Activated T-cell treated with anti-CD3 and anti-CD28 coated beads, Interleukin-2, amount 50 U/mL, for 24 hours (primary cell): ENCODE measurements around the gene SOX18.
"Not testable (repeated sequence)": the region's sequence is repeated elsewhere in the genome, so short reads cannot be mapped to it uniquely, and the experiment has no call there.

Experiments used
- DNase-seq: peaks from one replicate; pipeline ENCODE4 v3.0.0-alpha.2; 2020
- H3K27ac Mint-ChIP-seq: 2 replicates; pipeline ENCODE4 v1.8.0; 2020; ENCODE audit warnings: mild to moderate bottlenecking, mixed read lengths
- H3K27me3 Mint-ChIP-seq: 2 replicates; pipeline ENCODE4 v1.8.0; 2020; ENCODE audit warnings: mixed read lengths
- H3K36me3 Mint-ChIP-seq: 2 replicates; pipeline ENCODE4 v1.8.0; 2020; ENCODE audit warnings: low read depth, mixed read lengths
- H3K4me1 Mint-ChIP-seq: 2 replicates; pipeline ENCODE4 v1.8.0; 2020; ENCODE audit warnings: low read depth, mixed read lengths
- H3K4me3 Mint-ChIP-seq: 2 replicates; pipeline ENCODE4 v1.8.0; 2020; ENCODE audit warnings: mild to moderate bottlenecking, moderate library complexity, mixed read lengths
- H3K9me3 Mint-ChIP-seq: 2 replicates; pipeline ENCODE4 v1.8.0; 2020; ENCODE audit warnings: mixed read lengths

SOX18 gene

DNA sequence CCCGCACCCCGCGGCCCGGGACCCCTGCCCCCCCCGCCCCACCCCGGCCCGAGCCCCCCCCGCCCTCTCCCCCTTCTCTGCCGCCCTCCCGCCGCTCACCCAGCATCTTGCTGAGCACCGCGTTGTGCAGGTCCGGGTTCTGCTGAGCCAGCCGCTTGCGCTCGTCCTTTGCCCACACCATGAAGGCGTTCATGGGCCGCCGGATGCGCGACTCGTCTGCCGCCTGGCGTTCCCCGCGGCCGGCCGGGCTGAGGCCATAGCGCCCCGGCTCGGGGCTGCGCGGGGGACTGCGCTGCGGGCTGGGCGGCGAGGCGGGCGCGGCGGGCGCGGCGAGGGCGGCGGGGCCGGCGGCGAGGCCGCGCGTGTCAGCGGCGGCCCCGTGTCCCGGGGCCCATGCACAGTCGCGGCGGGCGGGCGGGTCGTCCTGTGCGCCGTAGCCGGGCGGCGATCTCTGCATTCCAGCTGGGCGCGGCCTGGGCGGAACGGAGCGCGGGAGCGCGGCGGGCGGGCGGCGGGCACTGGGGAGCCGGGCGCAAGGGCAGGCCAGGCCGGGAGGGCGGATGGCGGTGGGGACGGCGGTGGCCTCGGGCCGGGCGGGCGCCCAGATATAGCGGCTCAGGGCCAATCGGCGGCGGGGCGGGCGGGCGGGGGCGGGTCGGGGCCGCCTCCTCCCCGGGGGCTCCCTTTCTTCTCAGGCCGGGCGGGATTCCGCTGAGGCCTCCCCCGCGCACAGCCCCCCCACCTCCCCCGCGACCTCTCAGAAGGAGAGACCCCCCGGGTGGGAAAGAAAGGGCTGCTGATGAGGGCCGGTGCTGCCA lies at the start of gene SOX18:
Gene SOX18, minus strand, starts transcription at position 580 of the 818 bp plus-strand sequence. Its CDS starts 123 bp downstream, at position 457.
- Mint-ChIP-seq H3K36me3 (no peaks in the 10 kb centered on the region), H3K4me3 (peak within 1 kb of the TSS; percentile 54), H3K27ac (no peak within 1 kb of the TSS), H3K4me1 (peaks cover 7% of the 10 kb centered on the region), H3K9me3 (no peaks in the 10 kb centered on the region), H3K27me3 (peaks cover 66% of the 10 kb centered on the region)
- no peak for DNase-seq

DNA sequence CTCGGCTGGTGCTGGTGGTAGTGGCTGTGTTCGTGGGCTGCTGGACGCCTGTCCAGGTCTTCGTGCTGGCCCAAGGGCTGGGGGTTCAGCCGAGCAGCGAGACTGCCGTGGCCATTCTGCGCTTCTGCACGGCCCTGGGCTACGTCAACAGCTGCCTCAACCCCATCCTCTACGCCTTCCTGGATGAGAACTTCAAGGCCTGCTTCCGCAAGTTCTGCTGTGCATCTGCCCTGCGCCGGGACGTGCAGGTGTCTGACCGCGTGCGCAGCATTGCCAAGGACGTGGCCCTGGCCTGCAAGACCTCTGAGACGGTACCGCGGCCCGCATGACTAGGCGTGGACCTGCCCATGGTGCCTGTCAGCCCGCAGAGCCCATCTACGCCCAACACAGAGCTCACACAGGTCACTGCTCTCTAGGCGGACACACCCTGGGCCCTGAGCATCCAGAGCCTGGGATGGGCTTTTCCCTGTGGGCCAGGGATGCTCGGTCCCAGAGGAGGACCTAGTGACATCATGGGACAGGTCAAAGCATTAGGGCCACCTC lies 49.1 kb upstream of the SOX18 start:
- Mint-ChIP-seq H3K36me3 (no peaks in the 10 kb centered on the region), H3K27me3 (peaks cover 18% of the 10 kb centered on the region), H3K9me3 (peaks cover 3% of the 10 kb centered on the region), H3K4me1 (peaks cover 17% of the 10 kb centered on the region), H3K4me3 (no peak overlapping the region), H3K27ac (no peak overlapping the region)
- DNase-seq, result no peak

DNA sequence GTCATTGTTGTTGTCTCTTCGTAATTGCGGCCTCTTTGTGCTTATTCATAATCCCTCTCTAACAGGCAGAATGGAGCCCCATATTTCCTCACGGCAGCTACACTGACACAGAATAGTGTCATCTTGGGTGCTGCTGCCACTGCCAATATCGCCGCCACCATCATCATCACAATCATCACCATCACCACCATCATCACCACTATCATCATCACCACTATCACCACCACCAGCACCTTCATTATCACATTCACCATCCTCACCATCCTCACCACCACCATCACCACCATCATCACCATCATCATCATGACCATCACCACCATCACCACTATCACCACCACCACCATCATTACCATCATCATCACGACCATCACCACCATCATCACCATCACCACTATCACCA lies 47.1 kb upstream of the SOX18 start:
- Mint-ChIP-seq H3K4me1 (peaks cover 15% of the 10 kb centered on the region), H3K9me3 (peaks cover 3% of the 10 kb centered on the region), H3K36me3 (no peaks in the 10 kb centered on the region), H3K27ac (no peak overlapping the region), H3K27me3 (peaks cover 7% of the 10 kb centered on the region), H3K4me3 (no peak overlapping the region)
- no peak for DNase-seq

DNA sequence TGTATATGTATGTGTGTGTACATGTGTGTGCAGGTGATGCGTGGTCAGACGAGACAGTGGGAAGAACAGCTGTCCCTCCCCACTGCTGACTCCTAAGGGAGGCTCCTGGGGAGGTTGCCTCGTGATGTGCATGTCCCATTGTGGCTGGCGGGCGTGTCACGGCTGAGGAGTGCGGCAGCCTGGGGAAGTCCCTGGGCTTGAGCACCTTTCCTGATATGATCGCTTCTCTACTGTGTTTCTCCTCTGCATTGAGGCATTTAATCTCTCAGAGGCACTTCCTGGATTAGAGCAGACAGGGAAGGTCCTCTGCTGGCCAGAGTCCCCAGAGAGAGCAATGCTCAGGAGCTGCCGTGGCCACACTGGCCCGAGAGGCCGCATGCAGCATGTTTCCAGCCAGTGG lies 46.5 kb upstream of the SOX18 start:
- no peak overlapping the region for H3K27ac Mint-ChIP-seq
- no peaks in the 10 kb centered on the region for H3K36me3 Mint-ChIP-seq
- H3K4me1 Mint-ChIP-seq, result peaks cover 9% of the 10 kb centered on the region
- DNase-seq, result no peak
- H3K27me3 Mint-ChIP-seq, result peaks cover under 1% of the 10 kb centered on the region
- peaks cover 3% of the 10 kb centered on the region for H3K9me3 Mint-ChIP-seq
- no peak overlapping the region for H3K4me3 Mint-ChIP-seq

DNA sequence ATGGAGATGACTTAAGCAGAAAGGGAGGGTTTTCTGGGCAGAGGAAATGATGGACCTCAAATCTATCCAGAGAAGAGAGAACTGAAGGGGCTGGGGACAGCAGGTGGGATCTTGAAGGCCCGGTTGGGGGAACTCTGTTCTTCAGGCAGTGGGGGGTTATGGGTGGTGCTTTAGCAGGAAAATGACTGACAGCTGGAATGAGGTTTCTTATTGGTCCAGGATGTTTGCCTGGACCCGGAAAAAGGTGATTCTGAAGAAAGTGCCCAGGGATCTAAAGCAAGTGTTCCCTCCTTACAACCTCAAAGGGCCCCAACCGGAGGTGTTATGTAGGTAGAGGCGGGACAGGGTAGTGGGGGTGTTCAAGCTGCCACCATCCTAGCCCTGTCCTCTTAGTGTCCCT lies 46.0 kb upstream of the SOX18 start:
- no peaks in the 10 kb centered on the region for H3K27me3 Mint-ChIP-seq
- H3K9me3 Mint-ChIP-seq, result peaks cover 3% of the 10 kb centered on the region
- DNase-seq, result no peak
- no peak overlapping the region for H3K27ac Mint-ChIP-seq
- H3K4me3 Mint-ChIP-seq, result no peak overlapping the region
- peaks cover 6% of the 10 kb centered on the region for H3K4me1 Mint-ChIP-seq
- H3K36me3 Mint-ChIP-seq, result no peaks in the 10 kb centered on the region

DNA sequence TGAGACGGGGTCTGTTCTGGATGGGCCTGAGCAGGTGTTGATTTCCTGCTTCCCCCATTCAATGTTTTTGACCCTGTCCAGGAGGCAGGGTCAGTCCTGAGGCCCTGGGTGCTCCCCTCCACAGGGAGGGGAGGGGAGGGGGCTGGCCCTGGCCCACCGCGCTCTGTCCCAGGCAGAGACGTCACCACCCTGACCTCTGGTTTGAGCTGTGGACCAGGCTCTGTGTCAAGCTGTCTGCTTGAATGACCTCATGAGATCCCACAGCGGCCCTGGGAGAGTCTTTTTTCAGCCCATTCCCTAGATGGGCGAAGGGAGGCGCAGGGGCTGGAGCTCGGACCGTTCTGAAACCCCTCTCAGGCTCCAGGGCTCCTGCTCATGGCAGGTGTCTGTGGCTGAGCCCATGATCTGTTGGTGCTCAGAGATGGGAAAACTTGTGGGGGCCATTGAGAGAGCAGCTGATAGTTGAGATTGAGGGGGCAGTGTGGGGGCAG lies 43.6 kb upstream of the SOX18 start:
- Mint-ChIP-seq H3K27me3 (no peaks in the 10 kb centered on the region), H3K27ac (peak overlapping the region; percentile 52)

DNA sequence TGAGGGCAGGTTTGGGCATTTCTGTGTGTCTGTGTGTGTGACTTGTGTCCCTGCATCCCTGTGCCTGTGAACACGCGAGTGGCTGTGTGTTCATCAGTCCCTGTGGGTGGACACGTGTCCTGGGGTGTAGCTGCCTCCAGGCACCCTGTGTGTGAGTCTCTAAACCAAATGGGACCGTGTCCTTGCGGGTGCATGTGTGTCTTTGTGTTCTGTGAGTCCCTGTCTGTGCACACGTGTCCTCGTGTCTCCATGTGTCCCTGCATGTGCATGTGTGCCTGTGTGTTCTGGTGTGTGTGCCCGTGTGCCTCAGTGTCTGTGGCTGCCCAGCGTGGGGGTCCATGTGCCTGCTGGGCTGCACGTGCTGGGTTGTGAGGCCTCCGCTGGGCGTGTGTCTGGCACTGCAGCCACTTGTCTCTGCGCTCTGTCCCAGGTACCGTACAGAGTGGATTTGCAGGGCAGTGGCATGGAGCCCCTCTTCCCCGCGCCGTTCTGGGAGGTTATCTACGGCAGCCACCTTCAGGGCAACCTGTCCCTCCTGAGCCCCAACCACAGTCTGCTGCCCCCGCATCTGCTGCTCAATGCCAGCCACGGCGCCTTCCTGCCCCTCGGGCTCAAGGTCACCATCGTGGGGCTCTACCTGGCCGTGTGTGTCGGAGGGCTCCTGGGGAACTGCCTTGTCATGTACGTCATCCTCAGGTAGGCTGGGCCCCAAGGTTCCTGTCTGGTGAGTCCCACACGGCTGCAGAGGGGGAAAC lies 43.0 kb upstream of the SOX18 start:
- no peak for DNase-seq
- H3K4me1 Mint-ChIP-seq, result peaks cover 1% of the 10 kb centered on the region
- no peak overlapping the region for H3K27ac Mint-ChIP-seq
- peaks cover 3% of the 10 kb centered on the region for H3K9me3 Mint-ChIP-seq
- H3K27me3 Mint-ChIP-seq, result no peaks in the 10 kb centered on the region
- H3K36me3 Mint-ChIP-seq, result no peaks in the 10 kb centered on the region
- no peak overlapping the region for H3K4me3 Mint-ChIP-seq

More for the DNA sequence above, 43.6 kb upstream of the SOX18 start:
- peaks cover 1% of the 10 kb centered on the region for H3K4me1 Mint-ChIP-seq
- no peak overlapping the region for H3K4me3 Mint-ChIP-seq
- no peaks in the 10 kb centered on the region for H3K36me3 Mint-ChIP-seq
- peaks cover 3% of the 10 kb centered on the region for H3K9me3 Mint-ChIP-seq
- no peak for DNase-seq

DNA sequence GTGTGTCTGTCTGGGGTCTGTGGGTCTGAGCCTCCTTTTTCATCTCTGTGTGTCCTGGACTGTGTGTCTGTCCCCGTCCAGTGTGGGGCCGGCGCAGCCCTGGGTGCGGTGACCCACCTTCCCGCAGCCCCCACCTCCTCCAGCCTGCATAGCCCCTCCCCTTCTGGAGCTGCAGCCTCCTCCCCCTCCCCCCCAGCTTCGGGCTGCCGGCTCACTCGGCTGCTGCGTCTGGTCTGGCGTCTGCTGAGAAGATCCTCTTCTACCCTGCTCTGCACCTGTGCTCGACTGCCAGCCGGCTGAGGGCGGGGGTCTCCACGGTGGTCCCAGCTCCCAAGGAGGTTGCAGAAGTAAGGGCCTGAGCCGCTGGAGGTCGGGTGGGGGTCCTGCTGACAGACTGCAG lies 42.3 kb upstream of the SOX18 start:
- peaks cover 1% of the 10 kb centered on the region for H3K4me1 Mint-ChIP-seq
- no peak overlapping the region for H3K27ac Mint-ChIP-seq
- peaks cover under 1% of the 10 kb centered on the region for H3K9me3 Mint-ChIP-seq
- DNase-seq, result no peak
- H3K36me3 Mint-ChIP-seq, result no peaks in the 10 kb centered on the region
- no peaks in the 10 kb centered on the region for H3K27me3 Mint-ChIP-seq
- no peak overlapping the region for H3K4me3 Mint-ChIP-seq

DNA sequence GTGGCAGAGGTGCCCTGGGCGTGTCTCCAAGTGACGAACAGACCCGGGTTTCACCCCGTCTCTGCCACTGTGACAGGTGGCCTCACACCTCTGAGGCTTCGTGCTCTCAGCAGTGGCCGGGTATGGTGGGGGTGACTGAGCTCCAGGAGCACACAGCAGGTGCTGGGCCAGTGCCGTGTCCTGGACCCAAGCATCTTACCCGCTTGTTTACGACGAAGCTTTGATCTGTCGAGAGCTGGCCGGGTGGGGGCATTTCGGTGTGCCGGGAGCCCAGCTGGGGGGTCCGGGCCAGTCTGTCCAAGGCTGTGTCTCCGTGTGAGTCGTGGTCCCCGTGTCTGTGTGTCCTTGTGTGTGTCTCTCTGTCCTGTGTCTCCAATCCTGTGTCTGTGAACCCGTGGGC lies 41.9 kb upstream of the SOX18 start:
- no peak for DNase-seq
- no peaks in the 10 kb centered on the region for H3K9me3 Mint-ChIP-seq
- no peak overlapping the region for H3K4me3 Mint-ChIP-seq
- H3K4me1 Mint-ChIP-seq, result peaks cover 1% of the 10 kb centered on the region
- H3K27me3 Mint-ChIP-seq, result no peaks in the 10 kb centered on the region
- no peaks in the 10 kb centered on the region for H3K36me3 Mint-ChIP-seq
- H3K27ac Mint-ChIP-seq, result no peak overlapping the region

DNA sequence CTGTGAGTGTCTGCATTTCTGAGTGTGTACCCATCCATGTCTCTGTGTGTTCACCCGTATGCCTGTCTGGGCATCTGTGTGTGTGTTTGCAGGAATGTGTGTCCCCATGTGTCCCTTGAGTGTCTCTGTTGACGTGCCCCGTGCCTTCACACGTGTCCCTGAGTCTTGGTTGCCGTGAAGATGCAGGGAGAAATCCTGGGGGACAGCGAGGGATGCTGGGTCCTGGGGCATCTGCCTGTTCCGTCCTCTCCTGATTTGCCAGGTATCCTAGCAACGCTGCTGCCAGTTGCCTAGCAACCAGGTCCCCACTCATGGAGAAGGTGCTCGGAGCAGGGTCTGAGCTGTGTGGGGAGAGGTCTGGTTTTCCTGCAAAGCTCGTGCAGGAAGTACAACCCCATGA lies 40.7 kb upstream of the SOX18 start:
- H3K4me1 Mint-ChIP-seq, result peaks cover 1% of the 10 kb centered on the region
- DNase-seq, result no peak
- H3K36me3 Mint-ChIP-seq, result no peaks in the 10 kb centered on the region
- H3K27ac Mint-ChIP-seq, result no peak overlapping the region
- no peaks in the 10 kb centered on the region for H3K9me3 Mint-ChIP-seq
- no peak overlapping the region for H3K4me3 Mint-ChIP-seq
- H3K27me3 Mint-ChIP-seq, result peaks cover 5% of the 10 kb centered on the region

DNA sequence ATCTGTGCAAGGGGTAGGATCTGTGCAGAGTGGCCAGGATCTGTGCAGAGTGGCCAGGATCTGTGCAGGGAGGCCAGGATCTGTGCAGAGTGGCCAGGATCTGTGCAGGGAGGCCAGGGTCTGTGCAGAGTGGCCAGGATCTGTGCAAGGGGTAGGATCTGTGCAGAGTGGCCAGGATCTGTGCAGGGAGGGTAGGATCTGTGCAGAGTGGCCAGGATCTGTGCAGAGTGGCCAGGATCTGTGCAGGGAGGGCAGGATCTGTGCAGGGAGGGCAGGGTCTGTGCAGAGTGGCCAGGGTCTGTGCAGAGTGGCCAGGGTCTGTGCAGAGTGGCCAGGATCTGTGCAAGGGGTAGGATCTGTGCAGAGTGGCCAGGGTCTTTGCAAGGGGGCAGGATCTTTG lies 39.1 kb upstream of the SOX18 start:
- H3K9me3 Mint-ChIP-seq, H3K4me1 Mint-ChIP-seq, H3K4me3 Mint-ChIP-seq, H3K36me3 Mint-ChIP-seq, DNase-seq, H3K27ac Mint-ChIP-seq: not testable (repeated sequence)
- peaks cover 12% of the 10 kb centered on the region for H3K27me3 Mint-ChIP-seq

DNA sequence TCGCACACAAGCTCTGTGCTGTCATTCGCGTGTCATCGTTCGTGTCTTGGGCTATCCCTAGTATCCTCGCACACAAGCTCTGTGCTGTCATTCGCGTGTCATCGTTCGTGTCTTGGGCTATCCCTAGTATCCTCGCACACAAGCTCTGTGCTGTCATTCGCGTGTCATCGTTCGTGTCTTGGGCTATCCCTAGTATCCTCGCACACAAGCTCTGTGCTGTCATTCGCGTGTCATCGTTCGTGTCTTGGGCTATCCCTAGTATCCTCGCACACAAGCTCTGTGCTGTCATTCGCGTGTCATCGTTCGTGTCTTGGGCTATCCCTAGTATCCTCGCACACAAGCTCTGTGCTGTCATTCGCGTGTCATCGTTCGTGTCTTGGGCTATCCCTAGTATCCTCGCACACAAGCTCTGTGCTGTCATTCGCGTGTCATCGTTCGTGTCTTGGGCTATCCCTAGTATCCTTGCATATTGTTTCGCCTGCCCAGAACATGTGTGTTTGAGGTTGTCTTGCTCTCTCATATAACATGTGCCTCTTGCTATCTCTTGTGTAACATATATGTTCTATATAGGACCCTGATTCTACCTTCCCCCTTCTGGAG lies 37.9 kb upstream of the SOX18 start:
- H3K27ac Mint-ChIP-seq, DNase-seq, H3K4me3 Mint-ChIP-seq, H3K9me3 Mint-ChIP-seq, H3K36me3 Mint-ChIP-seq: not testable (repeated sequence)
- Mint-ChIP-seq H3K27me3 (peaks cover 12% of the 10 kb centered on the region), H3K4me1 (peaks cover 13% of the 10 kb centered on the region)

DNA sequence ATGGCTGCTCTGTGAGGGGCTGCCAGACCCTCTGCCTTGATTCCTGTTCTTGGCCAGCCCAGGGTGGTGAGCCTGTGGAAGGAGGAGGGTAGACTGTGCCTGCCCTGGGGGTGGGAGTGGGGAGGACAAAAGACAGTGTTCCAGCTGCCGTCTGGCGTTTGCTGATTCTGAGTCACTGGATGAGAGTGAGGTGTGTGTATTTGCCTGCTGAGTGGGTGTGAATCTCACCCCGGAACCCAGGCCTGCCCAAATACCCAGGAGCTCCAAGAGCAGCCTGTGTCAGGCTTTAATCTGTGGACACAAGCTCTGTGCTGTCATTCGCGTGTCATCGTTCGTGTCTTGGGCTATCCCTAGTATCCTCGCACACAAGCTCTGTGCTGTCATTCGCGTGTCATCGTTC lies 37.4 kb upstream of the SOX18 start:
- Mint-ChIP-seq H3K4me1 (peaks cover 17% of the 10 kb centered on the region), H3K9me3 (no peaks in the 10 kb centered on the region), H3K4me3 (no peak overlapping the region), H3K27me3 (peaks cover 16% of the 10 kb centered on the region), H3K27ac (no peak overlapping the region), H3K36me3 (no peaks in the 10 kb centered on the region)
- DNase-seq, result no peak

DNA sequence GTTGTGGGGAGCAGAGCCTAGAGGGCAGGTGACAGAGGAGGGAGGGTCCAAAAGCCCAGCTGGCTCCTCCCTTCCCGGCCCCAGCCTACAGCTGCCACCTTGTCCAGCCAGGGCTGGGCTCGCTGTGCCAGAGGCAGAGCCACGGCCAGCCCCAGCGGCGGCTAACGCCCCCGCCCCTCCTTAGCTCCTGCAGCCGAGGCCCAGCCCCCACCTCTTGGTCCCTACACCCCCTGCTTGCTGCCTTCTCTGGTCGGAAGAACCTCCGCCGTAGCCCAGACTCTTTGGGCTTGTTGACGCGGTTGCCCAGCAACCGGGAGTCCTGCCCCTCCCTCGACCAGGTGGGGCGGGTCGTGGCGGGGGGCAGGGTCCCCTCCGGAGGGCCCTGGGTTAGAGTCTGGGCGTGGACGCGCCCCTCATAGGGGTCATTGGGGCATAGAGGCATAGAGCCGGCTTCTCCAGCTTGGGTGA lies 35.3 kb upstream of the SOX18 start:
- H3K9me3 Mint-ChIP-seq, result no peaks in the 10 kb centered on the region
- H3K4me1 Mint-ChIP-seq, result peaks cover 28% of the 10 kb centered on the region
- H3K27me3 Mint-ChIP-seq, result peaks cover 18% of the 10 kb centered on the region
- peak overlapping the region; percentile 75 for H3K4me3 Mint-ChIP-seq
- no peak for DNase-seq
- H3K36me3 Mint-ChIP-seq, result no peaks in the 10 kb centered on the region
- H3K27ac Mint-ChIP-seq, result no peak overlapping the region
